HEK293 (cell line): ENCODE data around the gene CAPS.

Experiments
- CTCF ChIA-PET: fragments of 350-600 bp; formaldehyde crosslinking; extraction: SDS; loops from one replicate; lab custom pipeline; 2021; ENCODE audit warnings: antibody characterized with exemption; lab: Yijun Ruan, JAX
- POLR2A ChIA-PET: fragments of 300-600 bp; formaldehyde crosslinking; extraction: SDS; loops from one replicate; lab custom pipeline; 2020; ENCODE audit warnings: antibody characterized with exemption, inconsistent platforms; lab: Yijun Ruan, JAX
- H3K27ac ChIP-seq: fragments of 200-500 bp; sonication (Bioruptor generic); 2 replicates; pipeline ENCODE4 v1.5.1; 2014; ENCODE audit warnings: low read depth, low read length, control low read depth, inconsistent platforms; ENCODE audit errors: extremely low read depth
- H3K36me3 ChIP-seq, 2 experiments: fragments of 200-500 bp in 1 of 2; sonication (Bioruptor generic) in 1 of 2; 1 replicate in 1 of 2; 2 replicates in 1 of 2; pipeline ENCODE4 v1.5.1; 2014 to 2017; ENCODE audit warnings: inconsistent platforms in 2 of 2, low read length in 2 of 2; ENCODE audit not compliant: control insufficient read depth in 2 of 2, insufficient read depth in 1 of 2
- H3K4me1 ChIP-seq: fragments of 200-500 bp; sonication (Bioruptor generic); 2 replicates; pipeline ENCODE4 v1.5.1; 2014; ENCODE audit warnings: mild to moderate bottlenecking, low read length, inconsistent platforms; ENCODE audit not compliant: control insufficient read depth, insufficient read depth
- H3K4me3 ChIP-seq: 2 replicates; pipeline ENCODE4 v1.5.1; 2011; ENCODE audit warnings: low read depth, mild to moderate bottlenecking, control low read depth, low read length, moderate library complexity
- H3K9me3 ChIP-seq: fragments of 200-500 bp; sonication (Bioruptor generic); 2 replicates; pipeline ENCODE4 v1.5.1; 2014; ENCODE audit warnings: low read depth, low read length, inconsistent platforms; ENCODE audit not compliant: control insufficient read depth, insufficient read depth
- IKZF3 ChIP-seq: fragments of 450-650 bp; IDR thresholded peaks from 2 replicates; pipeline ENCODE4 v1.5.0; 2018; ENCODE audit warnings: missing biosample characterization, mild to moderate bottlenecking, missing genetic modification characterization, moderate library complexity
- KLF1 ChIP-seq: fragments of 450-650 bp; formaldehyde crosslinking; IDR thresholded peaks from 2 replicates; pipeline ENCODE4 v1.5.1; 2016; ENCODE audit warnings: missing biosample characterization, missing genetic modification characterization
- KLF10 ChIP-seq: fragments of 450-650 bp; IDR thresholded peaks from 2 replicates; pipeline ENCODE4 v1.5.1; 2018; ENCODE audit warnings: missing biosample characterization, mild to moderate bottlenecking, missing genetic modification characterization
- MEIS1 ChIP-seq: sonication (generic); formaldehyde crosslinking; IDR thresholded peaks from 2 replicates; pipeline ENCODE4 v1.8.1; 2022; ENCODE audit warnings: missing genetic modification reagents, mild to moderate bottlenecking, borderline replicate concordance
- PRDM1 ChIP-seq: fragments of 450-650 bp; formaldehyde crosslinking; IDR thresholded peaks from 2 replicates; pipeline ENCODE4; 2016; ENCODE audit warnings: missing biosample characterization, missing genetic modification characterization
- SP7 ChIP-seq: fragments of 450-650 bp; formaldehyde crosslinking; IDR thresholded peaks from 2 replicates; pipeline ENCODE4 v1.5.1; 2016; ENCODE audit warnings: missing biosample characterization, missing genetic modification characterization
- ZBTB7A ChIP-seq: fragments of 450-650 bp; formaldehyde crosslinking; IDR thresholded peaks from 2 replicates; pipeline ENCODE4 v1.5.1; 2016; ENCODE audit warnings: low read depth, missing biosample characterization, missing genetic modification characterization
- ZIC2 ChIP-seq: fragments of 450-650 bp; formaldehyde crosslinking; IDR thresholded peaks from 2 replicates; pipeline ENCODE4 v1.5.1; 2016; ENCODE audit warnings: missing biosample characterization, missing genetic modification characterization
- ZNF10 ChIP-seq: fragments of 450-650 bp; formaldehyde crosslinking; IDR thresholded peaks from 2 replicates; pipeline ENCODE4 v1.5.1; 2017; ENCODE audit warnings: missing biosample characterization, missing genetic modification characterization
- ZNF132 ChIP-seq: fragments of 450-650 bp; formaldehyde crosslinking; IDR thresholded peaks from 2 replicates; pipeline ENCODE4 v1.5.1; 2017; ENCODE audit warnings: missing biosample characterization, missing genetic modification characterization, borderline replicate concordance
- ZNF221 ChIP-seq: fragments of 450-650 bp; formaldehyde crosslinking; IDR thresholded peaks from 2 replicates; pipeline ENCODE4 v1.5.1; 2017; ENCODE audit warnings: missing biosample characterization, missing genetic modification characterization, borderline replicate concordance
- ZNF354C ChIP-seq: fragments of 450-650 bp; formaldehyde crosslinking; IDR thresholded peaks from 2 replicates; pipeline ENCODE4 v1.5.1; 2016; ENCODE audit warnings: missing biosample characterization, missing genetic modification characterization, low read depth, borderline replicate concordance
- ZNF426 ChIP-seq: fragments of 450-650 bp; formaldehyde crosslinking; IDR thresholded peaks from 2 replicates; pipeline ENCODE4 v1.5.1; 2017; ENCODE audit warnings: missing biosample characterization, missing genetic modification characterization, mild to moderate bottlenecking, inconsistent platforms, moderate library complexity
- ZNF48 ChIP-seq: fragments of 450-650 bp; formaldehyde crosslinking; IDR thresholded peaks from 2 replicates; pipeline ENCODE4 v1.5.1; 2016; ENCODE audit warnings: missing biosample characterization, missing genetic modification characterization
- ZNF544 ChIP-seq: fragments of 450-650 bp; formaldehyde crosslinking; IDR thresholded peaks from 2 replicates; pipeline ENCODE4 v1.5.0; 2017; ENCODE audit warnings: missing biosample characterization, missing genetic modification characterization
- ZNF561 ChIP-seq: fragments of 450-650 bp; IDR thresholded peaks from 2 replicates; pipeline ENCODE4 v1.5.1; 2018; ENCODE audit warnings: missing biosample characterization, missing genetic modification characterization, borderline replicate concordance
- ZNF645 ChIP-seq: fragments of 450-650 bp; formaldehyde crosslinking; IDR thresholded peaks from 2 replicates; pipeline ENCODE4; 2016; ENCODE audit warnings: missing biosample characterization, missing genetic modification characterization
- ZNF658 ChIP-seq: fragments of 450-650 bp; formaldehyde crosslinking; IDR thresholded peaks from 2 replicates; pipeline ENCODE4; 2016; ENCODE audit warnings: missing biosample characterization, missing genetic modification characterization
- ZNF660 ChIP-seq: fragments of 450-650 bp; IDR thresholded peaks from 2 replicates; pipeline ENCODE4 v1.5.1; 2018; ENCODE audit warnings: missing biosample characterization, mild to moderate bottlenecking, missing genetic modification characterization
- ZNF664 ChIP-seq: fragments of 450-650 bp; formaldehyde crosslinking; IDR thresholded peaks from 2 replicates; pipeline ENCODE4 v1.5.1; 2016; ENCODE audit warnings: missing biosample characterization, missing genetic modification characterization
- TF ChIP-seq, protein P1 (sequence below): fragments of 450-650 bp; formaldehyde crosslinking; IDR thresholded peaks from 2 replicates; pipeline ENCODE4 v1.5.1; 2016; ENCODE audit warnings: missing biosample characterization, missing genetic modification characterization
- TF ChIP-seq, protein P2 (sequence below): fragments of 450-650 bp; formaldehyde crosslinking; IDR thresholded peaks from 2 replicates; pipeline ENCODE4 v1.5.1; 2017; ENCODE audit warnings: missing biosample characterization, missing genetic modification characterization

CAPS gene

DNA sequence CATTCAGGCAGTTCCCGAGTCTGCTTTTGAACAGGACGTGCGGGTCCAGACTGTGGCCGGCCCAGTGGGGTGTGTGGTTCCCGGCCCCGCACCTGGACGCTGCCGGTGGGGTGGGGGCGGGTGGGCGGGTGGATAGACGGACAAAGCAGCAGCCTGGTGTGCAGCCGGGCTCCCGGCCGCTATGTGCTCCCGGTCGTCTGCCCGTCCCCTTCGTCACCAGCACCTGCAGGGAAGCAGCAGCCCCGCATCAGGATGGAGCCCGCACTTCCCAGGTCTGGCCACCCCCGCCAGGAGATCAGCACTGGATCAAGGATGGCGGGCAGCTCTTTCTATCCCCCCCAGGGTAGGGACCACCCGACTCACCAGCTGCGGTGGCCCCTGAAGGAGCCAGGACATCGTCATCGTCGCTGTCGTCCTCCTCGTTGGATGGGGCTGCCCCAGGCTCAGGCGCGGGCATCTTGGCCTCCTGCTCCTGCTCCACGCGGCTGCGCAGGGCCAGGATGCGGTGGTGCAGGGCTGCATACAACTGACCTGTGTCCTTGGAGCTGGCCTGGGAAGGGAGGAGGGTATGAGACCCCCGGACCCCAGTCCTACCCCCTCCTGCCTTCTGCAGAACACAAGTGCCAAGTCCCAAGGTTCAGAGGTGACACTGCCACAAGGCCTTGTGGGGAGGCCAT, 3.5 kb downstream of the CAPS start:
- Histone ChIP-seq H3K9me3 (no peaks in the 10 kb centered on the region), H3K4me3 (no peak overlapping the region), H3K27ac (no peak overlapping the region), H3K4me1 (no peaks in the 10 kb centered on the region)
- ChIA-PET POLR2A (no interaction called here), CTCF (no interaction called here)
- TF ChIP-seq IKZF3 (no peak), MEIS1 (CRISPR knock-in tag) (no peak), ZNF221 (tag by site-specific recombination) (no peak), ZNF48 (no peak), ZBTB7A (tag by site-specific recombination) (no peak), ZNF132 (no peak)
- TF ChIP-seq, protein P1, sequence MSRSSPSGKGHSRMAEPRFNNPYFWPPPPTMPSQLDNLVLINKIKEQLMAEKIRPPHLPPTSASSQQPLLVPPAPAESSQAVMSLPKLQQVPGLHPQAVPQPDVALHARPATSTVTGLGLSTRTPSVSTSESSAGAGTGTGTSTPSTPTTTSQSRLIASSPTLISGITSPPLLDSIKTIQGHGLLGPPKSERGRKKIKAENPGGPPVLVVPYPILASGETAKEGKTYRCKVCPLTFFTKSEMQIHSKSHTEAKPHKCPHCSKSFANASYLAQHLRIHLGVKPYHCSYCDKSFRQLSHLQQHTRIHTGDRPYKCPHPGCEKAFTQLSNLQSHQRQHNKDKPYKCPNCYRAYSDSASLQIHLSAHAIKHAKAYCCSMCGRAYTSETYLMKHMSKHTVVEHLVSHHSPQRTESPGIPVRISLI = no peak
- TF ChIP-seq, protein P2, sequence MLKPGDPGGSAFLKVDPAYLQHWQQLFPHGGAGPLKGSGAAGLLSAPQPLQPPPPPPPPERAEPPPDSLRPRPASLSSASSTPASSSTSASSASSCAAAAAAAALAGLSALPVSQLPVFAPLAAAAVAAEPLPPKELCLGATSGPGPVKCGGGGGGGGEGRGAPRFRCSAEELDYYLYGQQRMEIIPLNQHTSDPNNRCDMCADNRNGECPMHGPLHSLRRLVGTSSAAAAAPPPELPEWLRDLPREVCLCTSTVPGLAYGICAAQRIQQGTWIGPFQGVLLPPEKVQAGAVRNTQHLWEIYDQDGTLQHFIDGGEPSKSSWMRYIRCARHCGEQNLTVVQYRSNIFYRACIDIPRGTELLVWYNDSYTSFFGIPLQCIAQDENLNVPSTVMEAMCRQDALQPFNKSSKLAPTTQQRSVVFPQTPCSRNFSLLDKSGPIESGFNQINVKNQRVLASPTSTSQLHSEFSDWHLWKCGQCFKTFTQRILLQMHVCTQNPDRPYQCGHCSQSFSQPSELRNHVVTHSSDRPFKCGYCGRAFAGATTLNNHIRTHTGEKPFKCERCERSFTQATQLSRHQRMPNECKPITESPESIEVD (tag by site-specific recombination) = no peak
- TF ChIP-seq, all 188 proteins: peak for 0
- H3K36me3 ChIP-seq = peaks cover 16 to 78% of the 10 kb centered on the region in 2 experiments; a peak in 2 of 3 replicates

GRCh38 chr19:5918463-5919079, 4.5 kb downstream of the CAPS start:
- peaks cover 20 to 83% of the 10 kb centered on the region in 2 experiments; a peak in 2 of 3 replicates for H3K36me3 ChIP-seq
- POLR2A ChIA-PET = no interaction called here
- CTCF ChIA-PET = interaction anchor here (0.5 kb wide), 2 partner anchors 102 to 1234 kb away, joined by 3 to 5 read pairs; no protein-coding TSS in a partner anchor

DNA sequence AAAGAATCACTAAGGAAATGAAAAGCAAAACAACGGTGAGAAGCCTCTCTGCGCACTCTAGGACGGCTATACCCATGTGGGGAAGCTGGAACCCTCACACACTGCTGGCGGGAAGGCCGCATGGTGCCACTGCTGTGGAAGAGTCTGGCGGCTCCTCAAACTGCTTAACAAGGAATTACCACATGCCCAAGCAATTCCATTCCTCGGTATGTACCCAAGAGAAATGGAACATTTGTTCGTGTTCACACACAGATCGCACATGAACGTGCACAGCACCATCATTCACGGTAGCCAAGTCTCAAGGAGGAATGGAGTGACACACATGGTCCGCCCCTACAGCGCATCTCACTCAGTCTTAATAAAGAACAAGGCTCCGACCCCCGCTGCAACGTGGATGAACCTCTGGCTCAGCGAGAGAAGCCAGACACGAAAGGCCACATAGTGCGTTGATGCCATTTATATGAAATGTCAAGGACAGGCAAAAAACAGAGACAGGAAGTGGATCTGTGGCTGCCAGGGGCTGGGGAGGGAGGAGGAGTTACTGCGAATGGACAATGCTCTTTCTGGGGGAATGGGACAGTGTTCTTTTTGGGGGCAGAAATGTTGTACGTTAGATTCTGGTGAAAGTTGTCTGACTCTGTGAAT, 7.6 kb downstream of the CAPS start:
- Histone ChIP-seq H3K36me3 (peaks cover 26 to 92% of the 10 kb centered on the region in 2 experiments; a peak in 2 of 3 replicates), H3K4me3 (no peak overlapping the region), H3K9me3 (no peaks in the 10 kb centered on the region), H3K4me1 (no peaks in the 10 kb centered on the region), H3K27ac (no peak overlapping the region)
- ChIA-PET CTCF (interaction anchor here (1.1 to 1.6 kb wide), 2 partner anchors 47 to 118 kb away, joined by 3 to 5 read pairs; no protein-coding TSS in a partner anchor), POLR2A (no interaction called here)
- TF ChIP-seq ZNF658 (no peak), PRDM1 (tag by site-specific recombination) (no peak), ZNF354C (no peak), ZNF10 (tag by site-specific recombination) (no peak), ZNF660 (tag by site-specific recombination) (no peak), ZIC2 (no peak), ZNF561 (tag by site-specific recombination) (no peak), ZNF544 (tag by site-specific recombination) (no peak), ZNF426 (tag by site-specific recombination) (no peak), ZNF645 (tag by site-specific recombination) (no peak), ZNF664 (no peak), SP7 (tag by site-specific recombination) (no peak), KLF10 (tag by site-specific recombination) (no peak)

More at GRCh38 chr19:5918463-5919079, 4.5 kb downstream of the CAPS start:
- H3K4me1 ChIP-seq = no peaks in the 10 kb centered on the region
- no peak overlapping the region for H3K4me3 ChIP-seq
- TF ChIP-seq ZNF221 (tag by site-specific recombination) (no peak), KLF1 (tag by site-specific recombination) (peak; percentile 52)
- TF ChIP-seq, all 188 proteins: peak for 1
- Histone ChIP-seq H3K9me3 (no peaks in the 10 kb centered on the region), H3K27ac (no peak overlapping the region)
